Stimulated activated CD8-positive, alpha-beta memory T cell treated with anti-CD3 and anti-CD28 coated beads, Interleukin-12 subunit alpha, Interleukin-12 subunit beta, amount 100 ng/mL, for 24 hours (primary cell): ENCODE data around the gene C3.
"Not testable (repeated sequence)": the region's sequence is repeated elsewhere in the genome, so short reads cannot be mapped to it uniquely, and the experiment has no call there.

Experiments
- DNase-seq: peaks from one replicate; pipeline ENCODE4 v3.0.0-alpha.2; 2020; ENCODE audit errors: extremely low read depth

Gene C3

DNA sequence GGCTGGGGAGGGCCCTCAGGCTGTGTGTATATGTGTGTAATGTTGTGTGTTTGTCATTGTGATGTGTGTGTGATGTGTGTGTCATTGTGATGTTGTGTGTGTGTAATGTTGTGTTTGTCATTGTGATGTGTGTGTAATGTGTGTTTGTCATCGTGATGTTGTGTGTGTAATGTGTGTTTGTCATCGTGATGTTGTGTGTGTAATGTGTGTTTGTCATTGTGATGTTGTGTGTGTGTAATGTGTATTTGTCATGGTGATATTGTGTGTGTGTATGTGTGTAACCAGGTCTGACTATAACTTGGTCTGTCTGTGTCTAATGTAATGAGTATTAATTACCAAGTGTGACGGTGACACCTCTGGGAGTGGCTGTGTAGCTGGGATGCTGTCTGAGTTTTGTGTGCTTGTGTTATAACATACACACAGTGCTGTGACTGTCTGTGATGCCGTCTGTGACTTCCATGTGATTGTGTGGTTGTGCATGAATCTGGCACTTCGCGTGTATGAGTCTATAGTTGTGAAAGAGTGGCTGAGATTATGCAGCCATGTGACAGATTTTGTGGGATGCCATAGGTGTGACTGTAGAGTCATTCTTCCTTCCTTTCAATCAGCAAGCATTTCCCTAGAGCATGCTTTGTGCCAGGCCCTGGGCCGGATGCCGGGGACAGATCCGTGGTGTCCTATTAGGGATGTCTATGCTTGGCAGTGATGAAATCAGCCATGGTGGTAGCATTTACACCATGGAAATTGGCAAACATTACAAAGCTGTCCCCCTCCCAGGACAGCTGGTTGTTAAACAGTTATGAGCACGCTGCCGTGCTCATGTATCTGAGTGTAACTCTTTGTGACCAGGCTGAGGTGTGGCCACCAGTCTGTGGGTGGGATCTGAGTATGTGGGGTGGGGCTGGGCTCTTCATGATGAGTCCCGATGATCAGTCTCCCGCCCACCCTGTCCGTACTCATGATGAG, 56.9 kb downstream of the C3 start:
- no peak for DNase-seq

DNA sequence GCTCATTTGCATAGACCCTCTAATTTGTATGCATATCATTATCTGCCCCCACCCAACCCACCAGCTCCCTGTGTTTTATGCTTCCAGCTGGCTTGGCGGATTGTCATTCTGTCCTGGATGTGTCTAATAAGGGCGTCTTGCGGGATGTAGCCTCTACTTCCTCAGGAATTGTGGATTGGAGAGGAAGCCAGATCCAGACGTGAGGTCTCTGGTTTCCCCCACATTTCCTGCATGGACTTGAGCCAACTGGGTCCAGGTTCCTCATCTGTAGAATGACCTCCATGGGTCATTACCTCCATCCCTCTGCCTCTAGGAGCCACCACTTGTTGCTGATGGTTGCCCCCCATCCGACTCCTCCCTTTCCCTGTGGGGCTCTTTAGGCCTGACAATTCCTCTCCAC, 57.7 kb downstream of the C3 start:
- no peak for DNase-seq

DNA sequence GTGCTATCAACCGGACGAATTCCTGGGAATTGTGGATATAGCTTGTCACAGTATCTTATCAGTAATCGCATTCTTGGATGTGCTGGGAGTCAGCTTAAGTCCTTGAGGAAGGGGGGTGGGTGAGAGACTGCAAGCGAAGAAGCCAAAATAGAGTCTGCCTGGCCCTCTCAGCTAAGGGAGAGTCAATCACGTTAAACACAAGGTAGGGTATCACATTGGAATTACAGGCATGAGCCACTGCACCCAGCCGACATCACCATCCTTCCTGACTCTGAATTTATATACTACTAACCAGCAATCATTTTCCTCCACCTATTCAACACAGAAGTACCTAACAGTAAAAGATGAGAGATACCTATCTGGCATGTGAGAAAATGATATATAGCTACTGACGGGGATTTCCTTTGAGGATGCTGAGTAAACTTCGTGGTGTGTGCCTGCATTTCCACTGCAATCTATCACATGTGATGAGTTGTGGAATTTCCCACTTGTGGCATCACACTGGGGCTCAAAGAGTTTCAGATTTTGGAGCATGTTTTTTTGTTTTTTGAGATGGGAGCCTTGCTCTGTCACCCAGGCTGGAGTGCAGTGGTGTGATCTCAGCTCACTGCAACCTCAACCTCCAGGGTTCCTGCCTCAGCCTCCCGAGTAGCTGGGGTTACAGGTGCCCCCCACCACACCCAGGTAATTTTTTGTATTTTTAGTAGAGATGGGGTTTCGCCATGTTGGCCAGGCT, 58.8 kb downstream of the C3 start:
- not testable (repeated sequence) for DNase-seq

DNA sequence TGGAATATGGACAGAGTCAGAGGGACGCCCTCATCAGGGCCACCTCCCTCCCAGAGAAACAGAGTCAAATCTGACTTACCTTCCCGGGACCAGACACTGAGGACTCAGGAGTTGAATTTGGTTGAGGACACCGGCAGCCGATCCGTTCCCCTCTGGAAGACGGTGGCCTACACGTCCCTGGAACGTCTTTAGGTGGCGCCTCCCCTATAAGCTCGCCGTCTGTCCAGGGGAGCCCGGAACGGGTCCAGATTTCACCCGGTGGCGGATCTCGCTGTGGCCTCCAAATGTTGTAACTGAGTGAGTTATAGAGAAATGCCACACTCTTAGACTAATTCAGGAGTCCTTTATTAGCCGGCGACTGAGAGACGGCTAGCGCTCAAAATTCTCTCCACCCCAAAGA, 59.5 kb downstream of the C3 start:
- DNase-seq, result no peak

DNA sequence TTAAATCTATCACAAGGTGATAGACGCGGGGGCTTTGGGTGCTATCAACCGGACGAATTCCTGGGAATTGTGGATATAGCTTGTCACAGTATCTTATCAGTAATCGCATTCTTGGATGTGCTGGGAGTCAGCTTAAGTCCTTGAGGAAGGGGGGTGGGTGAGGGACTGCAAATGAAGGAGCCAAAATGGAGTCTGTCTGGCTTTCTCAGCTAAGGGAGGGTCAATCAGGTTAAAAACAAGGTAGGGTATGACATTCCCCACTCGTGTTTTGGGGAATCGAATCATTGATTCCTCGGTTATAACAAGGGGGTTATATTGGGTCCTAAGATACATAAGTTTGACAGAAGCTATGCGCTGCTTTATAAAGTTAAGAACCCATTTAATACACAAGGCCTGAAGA, 64.1 kb downstream of the C3 start:
- not testable (repeated sequence) for DNase-seq

DNA sequence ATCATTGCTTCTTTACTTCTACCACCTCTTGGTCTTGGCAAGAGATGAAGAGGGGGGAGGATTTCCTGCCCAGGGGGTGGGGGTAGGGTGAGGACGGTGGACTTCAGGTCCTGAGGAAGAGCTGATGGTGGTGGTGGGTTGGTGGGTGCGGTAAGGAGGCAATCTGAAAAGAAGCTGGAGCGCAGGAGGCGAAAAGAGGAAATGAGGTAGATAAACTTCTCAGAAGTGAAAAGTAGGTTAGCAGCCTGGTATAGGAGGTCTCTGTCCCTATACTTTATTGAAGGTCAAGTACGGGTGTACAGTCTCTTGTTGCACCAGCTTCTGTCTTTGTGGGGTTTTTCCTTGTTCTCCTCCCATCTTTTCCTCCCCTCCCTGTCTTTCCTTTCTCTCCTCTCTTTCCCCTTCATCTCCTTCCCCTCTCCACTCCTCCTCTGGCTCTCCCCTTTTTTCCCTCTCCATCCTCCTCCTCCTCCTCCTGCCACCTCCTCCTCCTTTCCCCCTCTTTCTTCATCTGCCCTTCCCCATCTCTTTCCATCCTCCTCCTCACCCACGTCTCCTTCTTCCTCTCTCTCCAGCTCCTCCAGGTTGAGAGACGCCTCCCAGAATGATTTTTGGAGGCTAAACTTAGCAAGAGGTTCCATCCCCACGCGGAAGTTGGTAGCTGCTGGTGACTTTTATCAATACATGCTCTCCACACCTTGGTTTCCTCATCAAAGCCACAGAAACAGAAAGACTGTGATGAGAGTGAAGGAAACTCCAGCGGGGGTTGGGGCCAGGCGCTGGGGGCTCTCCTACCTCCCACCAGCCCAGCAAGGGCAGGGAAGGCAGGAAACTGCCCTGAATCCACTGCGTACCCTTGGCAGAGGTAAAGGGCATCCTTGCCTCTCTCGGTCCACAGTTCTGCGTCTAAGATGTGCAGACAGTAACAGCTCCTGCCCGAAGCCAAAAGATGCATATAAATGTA, 65.8 kb downstream of the C3 start:
- no peak for DNase-seq

DNA sequence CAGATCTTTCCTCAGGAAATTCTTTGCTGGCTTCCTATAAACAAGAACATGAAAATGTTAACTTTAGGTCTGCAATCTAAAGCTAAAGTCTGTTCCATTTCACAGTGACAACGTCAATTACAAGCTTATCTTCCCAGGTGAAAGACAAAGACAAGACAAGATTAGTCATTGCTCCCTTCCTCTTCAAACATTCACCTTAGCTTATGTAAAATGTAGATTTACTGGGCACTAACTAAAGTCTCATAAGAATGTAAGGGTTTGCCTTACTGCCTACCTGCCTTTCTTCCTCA, 67.7 kb downstream of the C3 start:
- no peak for DNase-seq

DNA sequence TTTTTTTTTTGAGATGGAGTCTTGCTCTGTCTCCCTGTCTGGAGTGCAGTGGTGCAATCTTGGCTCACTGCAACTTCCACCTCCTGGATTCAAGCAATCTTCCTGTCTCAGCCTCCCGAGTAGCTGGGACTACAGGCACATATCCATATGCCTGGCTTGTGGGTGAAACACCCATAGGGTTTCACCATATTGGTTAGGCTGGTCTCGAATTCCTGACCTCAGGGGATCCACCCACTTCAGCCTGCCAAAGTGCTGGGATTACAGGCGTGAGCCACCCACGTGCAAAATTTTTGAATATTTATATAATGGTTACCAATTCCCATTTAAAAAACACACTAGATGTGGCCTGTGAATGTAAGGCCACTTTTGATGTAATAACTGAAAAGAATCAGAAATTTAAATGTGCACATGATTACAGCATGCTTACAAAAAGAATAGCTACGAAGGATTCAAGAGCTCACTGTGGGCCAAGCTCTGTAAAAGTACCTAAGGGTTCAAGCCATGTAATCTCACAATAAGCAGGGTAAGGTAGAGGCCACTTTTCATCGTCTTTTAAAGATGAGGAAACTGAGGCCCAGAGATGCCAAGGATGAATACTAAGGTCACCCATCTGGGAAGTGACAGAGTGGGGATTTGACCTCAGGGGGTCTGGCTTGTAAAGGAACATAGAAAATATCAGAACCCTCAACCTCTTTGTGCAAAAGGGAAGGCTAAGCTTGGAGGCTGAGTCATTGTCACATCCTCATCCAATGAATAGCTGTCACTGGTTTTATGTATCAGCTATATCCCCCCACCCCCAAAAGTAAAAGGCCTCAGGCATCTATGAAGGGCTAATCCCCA, 68.3 kb downstream of the C3 start:
- no peak for DNase-seq

DNA sequence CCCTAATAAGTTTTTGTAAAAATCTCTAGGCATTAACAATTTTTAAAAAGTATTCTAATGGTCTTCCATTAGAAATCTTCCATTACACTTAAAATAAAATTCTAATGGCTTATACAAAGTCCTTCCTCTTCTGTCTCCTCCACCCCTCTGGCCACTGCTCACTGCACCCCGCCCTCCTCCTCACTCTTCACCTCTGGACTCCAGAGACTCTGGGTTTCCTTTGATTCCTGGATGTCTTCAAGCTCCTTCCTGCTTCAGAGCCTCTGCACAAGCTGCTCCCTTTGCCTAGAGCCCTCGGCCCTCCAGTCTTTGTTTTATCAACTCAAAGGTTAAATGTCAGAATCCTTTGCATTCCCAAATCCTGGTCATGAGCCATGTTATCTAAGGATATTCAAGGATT, 71.3 kb downstream of the C3 start:
- DNase-seq, result no peak

DNA sequence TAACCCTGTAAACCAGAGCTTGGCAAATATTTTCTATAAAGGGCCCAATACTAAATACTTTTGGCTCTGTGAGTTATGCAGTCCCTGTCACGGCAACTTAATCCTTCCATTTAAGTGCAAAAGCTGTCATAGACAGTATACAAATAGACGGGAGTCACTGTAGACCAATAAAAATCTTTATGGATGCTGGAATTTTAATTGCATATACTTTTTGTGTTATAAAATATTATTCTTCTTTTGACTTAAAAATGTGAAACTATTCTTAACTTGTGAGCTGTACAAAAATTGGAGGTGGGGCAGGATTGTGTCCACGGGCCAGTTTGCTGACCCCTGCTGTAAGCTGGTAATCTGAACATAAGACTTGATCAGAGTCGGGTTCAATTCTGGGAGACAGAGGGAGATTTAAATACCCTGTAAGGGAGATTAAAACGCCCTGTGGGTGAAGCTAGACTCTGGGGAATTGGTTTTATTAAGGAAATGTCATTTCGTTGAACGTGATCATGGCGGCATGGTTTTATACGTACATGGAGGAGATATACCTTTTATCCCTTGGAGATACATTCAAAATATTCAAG, 72.2 kb downstream of the C3 start:
- no peak for DNase-seq

DNA sequence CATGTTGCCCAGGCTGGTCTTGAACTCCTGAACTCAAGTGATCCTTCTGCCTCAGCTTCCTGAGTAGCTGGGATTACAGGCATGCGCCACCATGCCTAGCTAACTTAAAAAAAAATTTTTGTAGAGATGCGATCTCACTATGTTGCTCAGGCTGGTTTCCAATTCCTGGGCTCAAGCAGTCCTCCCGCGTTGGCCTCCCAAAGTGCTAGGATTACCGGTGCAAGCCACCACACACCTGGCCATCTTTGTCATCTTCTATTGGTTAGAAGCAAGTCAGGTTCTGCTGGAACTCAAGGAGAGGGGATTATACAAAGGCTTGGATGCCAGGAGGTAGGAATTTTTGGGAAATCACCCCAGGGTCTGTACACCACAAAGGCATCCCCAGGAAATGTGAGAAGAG, 75.7 kb downstream of the C3 start:
- no peak for DNase-seq

DNA sequence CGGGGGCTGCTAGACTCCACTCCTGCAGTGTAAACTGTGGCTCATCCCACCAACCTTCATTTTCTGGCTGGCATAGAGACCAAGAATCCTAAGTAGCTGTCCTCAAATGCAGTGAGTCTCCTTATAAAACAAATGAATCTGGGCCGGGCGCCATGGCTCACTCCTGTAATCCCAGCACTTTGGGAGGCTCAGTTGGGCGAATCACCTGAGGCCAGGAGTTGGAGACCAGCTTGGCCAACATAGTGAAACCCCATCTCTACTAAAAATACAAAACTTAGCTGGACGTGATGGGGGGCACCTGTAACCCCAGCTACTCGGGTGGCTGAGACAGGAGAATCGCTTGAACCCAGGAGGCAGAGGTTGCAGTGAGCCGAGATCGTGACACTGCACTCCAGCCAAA, 80.1 kb downstream of the C3 start:
- not testable (repeated sequence) for DNase-seq

DNA sequence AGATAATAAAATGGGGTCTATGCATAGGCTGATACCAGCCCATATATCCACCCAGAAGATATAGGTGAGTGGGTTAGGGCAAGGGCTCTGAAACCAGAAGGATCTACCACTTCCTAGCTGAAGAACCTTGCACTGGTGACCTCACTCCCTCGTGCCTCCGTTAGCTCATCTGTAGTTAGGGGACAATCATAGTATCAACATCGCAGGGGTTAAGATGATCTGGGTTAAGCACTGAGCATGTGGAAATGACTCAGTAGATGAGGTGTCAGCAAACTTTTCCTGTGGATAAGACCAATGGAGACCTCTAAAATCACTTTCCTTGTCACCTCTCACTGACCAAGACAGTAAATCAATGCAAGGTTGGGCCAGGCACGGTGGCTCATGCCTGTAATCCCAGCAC, 81.0 kb downstream of the C3 start:
- no peak for DNase-seq

DNA sequence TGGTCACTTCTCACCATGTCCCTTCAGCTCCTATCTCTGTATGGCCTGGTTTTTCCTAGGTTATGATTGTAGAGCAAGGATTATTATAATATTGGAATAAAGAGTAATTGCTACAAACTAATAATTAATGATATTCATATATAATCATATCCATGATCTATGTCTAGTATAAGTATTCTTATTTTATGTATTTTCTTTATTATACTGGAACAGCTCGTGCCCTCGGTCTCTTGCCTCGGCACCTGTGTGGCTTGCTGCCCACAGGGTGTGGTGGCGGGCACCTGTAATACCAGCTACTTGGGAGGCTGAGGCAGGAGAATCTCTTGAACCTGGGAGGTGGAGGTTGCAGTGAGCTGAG, 87.0 kb downstream of the C3 start:
- DNase-seq, result not testable (repeated sequence)

DNA sequence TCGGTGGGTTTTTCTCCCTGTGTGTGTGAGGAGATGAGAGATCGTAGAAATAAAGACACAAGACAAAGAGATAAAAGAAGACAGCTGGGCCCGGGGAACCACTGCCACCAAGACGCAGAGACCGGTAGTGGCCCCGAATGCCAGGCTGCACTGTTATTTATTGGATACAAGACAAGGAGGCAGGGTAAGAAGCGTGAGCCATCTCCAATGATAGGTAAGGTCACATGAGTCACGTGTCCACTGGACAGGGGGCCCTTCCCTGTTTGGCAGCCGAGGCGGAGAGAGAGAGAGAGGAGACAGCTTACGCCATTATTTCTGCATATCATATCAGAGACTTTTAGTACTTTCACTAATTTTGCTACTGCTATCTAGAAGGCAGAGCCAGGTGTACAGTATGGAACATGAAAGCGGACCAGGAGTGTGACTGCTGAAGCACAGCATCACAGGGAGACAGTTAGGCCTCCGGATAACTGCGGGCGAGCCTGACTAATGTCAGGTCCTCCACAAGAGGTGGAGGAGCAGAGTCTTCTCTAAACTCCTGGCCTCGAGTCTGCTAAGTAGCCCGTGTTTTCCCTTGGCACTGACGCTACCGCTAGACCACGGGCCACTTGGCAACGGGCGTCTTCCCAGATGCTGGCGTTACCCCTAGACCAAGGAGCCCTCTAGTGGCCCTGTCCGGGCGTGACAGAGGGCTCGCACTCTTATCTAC, 87.5 kb downstream of the C3 start:
- DNase-seq, result not testable (repeated sequence)

DNA sequence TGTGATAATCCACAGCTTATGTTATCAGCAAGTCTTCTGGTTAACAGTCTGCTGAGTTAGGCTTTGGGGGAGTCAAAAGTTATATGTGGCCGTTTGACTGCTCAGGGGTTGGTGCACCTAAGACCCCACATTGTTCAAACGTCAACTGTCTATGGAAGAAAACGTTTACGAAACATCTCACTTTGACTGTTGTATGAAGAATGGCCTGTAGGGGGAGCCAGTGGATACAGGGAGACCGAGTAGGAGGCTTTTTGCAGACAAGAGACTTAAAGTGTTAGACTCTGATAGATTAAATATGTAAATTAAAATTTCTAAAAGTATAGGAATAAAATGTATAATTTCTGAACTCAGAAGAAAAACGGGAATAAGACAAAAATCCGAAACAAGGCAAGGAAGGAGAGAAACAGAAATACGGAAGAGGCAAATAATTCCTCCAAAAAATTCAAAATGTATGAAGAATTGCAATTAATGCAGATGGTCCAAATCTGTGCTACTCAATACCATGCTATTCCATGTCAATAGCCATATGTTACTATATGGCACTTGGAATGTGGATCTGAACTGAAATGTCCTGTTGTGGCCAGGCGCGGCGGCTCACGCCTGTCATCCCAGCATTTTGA, 88.3 kb downstream of the C3 start:
- peak; percentile 56 for DNase-seq
